Measurements from ENCODE around the gene PTH2R. TPM values are rescaled to one million over a fixed set of nuclear protein-coding genes. Genes with fewer than 3 reads are reported as not detected.

Gene PTH2R
- total and polyA plus RNA-seq, 2 of the 13 experiments (the other 11 are each of a cell fraction or from before 2014, with no cell fraction given) = 0.04 TPM; not detected in 1

DNA sequence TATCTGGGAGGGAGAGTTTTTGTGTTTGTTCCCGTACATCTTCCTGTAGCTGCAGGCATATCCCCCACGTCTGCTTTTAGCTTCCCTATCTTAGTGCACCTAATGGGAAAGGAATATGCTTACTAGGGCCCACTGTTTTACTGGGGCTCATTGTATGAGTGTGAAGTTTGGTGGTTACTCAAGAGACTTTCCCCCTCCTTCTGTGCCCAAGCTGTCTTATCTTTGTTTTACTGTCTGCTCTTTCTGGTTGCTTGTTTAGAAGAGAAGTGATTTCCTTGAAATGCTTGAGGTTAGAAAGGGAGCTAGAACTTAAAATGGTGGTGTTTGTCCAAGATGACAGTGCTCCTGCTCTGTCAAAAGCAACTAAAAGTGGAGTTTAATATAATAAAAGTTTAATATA lies 7.3 kb downstream of the PTH2R start:
- Histone ChIP-seq H3K4me1 (ENCODE audit: insufficient read depth, low read length) (no peaks in the 10 kb centered on the region), H3K9ac (ENCODE audit: insufficient read depth, low read depth, low read length) (no peak overlapping the region), H3K79me2 (ENCODE audit: insufficient read depth, low read length) (no peaks in the 10 kb centered on the region), H3K36me3 (replicated peaks in 1 of 2; ENCODE audit: control insufficient read depth in 1 of 2, insufficient read depth in 2 of 2, low read length in 2 of 2) (no peaks in the 10 kb centered on the region), H3K4me2 (ENCODE audit: low read depth, low read length) (no peak overlapping the region), H3K4me3 (replicated peaks in 1 of 3; ENCODE audit: insufficient read depth in 1 of 3, low read depth in 2 of 3, low read length in 3 of 3) (no peak overlapping the region), H3K9me3 (ENCODE audit: low read length) (no peaks in the 10 kb centered on the region), H2AFZ (ENCODE audit: low read length) (no peak overlapping the region), H3K27me3 (ENCODE audit: control insufficient read depth in 1 of 2, insufficient read depth in 2 of 2, low read length in 2 of 2) (no peaks in the 10 kb centered on the region), H4K20me1 (ENCODE audit: insufficient read depth, low read length) (no peaks in the 10 kb centered on the region), H3K27ac (ENCODE audit: extremely low read length, insufficient read depth, low read length) (no peak overlapping the region)
- intact Hi-C loops (cut with micrococcal nuclease; ENCODE audit: unreplicated experiment) (no loop called here), in situ Hi-C loops (cut with HindIII; ENCODE audit: extremely low pct_ligation_motif_present, low pct_unique_long_range_greater_than_20kb) (loop anchor here (25.0 kb wide), 1 partner anchor 1548 kb away; no protein-coding TSS in a partner anchor)
- BruUV-seq (replicated peaks) = no TSS peak
- no peak for TF ChIP-seq CCDC6 (CRISPR knock-in tag; IDR thresholded peaks at IDR 0.05)
- TF ChIP-seq ZNF589 (CRISPR knock-in tag; conservative IDR thresholded peaks at IDR 0.05) = no peak
- TF ChIP-seq TEAD3 (CRISPR knock-in tag; optimal IDR thresholded peaks at IDR 0.05; ENCODE audit: borderline replicate concordance) = no peak
- no peak for TF ChIP-seq ZNF768 (CRISPR knock-in tag; IDR thresholded peaks at IDR 0.05)
- no peak for TF ChIP-seq XRCC5 (optimal IDR thresholded peaks at IDR 0.05; ENCODE audit: low read length)
- TF ChIP-seq ZNF33B (CRISPR knock-in tag; IDR thresholded peaks at IDR 0.05) = no peak
- TF ChIP-seq ZFAT (CRISPR knock-in tag; conservative IDR thresholded peaks at IDR 0.05) = no peak
- TF ChIP-seq ZNF749 (CRISPR knock-in tag; IDR thresholded peaks at IDR 0.05; ENCODE audit: borderline replicate concordance) = no peak
- TF ChIP-seq KLF16 (CRISPR knock-in tag; IDR thresholded peaks at IDR 0.05) = no peak
- TF ChIP-seq RFX5 (IDR thresholded peaks at IDR 0.05; ENCODE audit: low read depth, low read length) = no peak
- FAIRE-seq = no peak
- CTCF ChIA-PET (ENCODE audit: low intra/inter-chr PET ratio, low total read pairs) = no interaction called here
- POLR2A ChIA-PET = no interaction called here
- no peak for ATAC-seq
- 0% methylated on average over 2 of the region's 2 CpGs for WGBS (ENCODE audit: low lambda C conversion rate)
- DNase-seq (ENCODE audit: low spot score) = no peak

DNA sequence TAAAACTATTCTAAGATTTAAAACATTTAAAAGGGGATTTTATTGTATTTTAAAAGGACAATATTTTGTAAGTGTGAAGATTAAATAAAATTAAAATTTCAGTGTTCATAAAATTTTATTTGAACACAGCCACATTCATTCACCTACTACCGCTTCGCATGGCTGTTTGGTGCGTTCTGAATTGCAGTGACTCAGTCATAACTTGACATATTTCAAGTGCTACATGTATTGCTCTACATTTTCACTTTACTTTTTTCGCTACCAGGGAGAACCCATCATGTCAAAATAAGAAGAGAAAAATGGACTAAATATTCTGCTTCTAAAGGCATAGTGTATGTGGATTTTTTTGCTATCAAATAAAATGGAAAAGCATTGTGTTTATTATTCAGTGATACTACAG lies 8.7 kb downstream of the PTH2R start:
- DNase-seq (ENCODE audit: low spot score) (no peak), ATAC-seq (no peak), FAIRE-seq (no peak)
- H3K79me2 ChIP-seq (ENCODE audit: insufficient read depth, low read length) = no peaks in the 10 kb centered on the region
- H3K9me3 ChIP-seq (ENCODE audit: low read length) = no peaks in the 10 kb centered on the region
- intact Hi-C loops (cut with micrococcal nuclease; ENCODE audit: unreplicated experiment) (no loop called here), in situ Hi-C loops (cut with HindIII; ENCODE audit: extremely low pct_ligation_motif_present, low pct_unique_long_range_greater_than_20kb) (loop anchor here (25.0 kb wide), 1 partner anchor 1547 kb away; no protein-coding TSS in a partner anchor)
- ChIA-PET POLR2A (no interaction called here), CTCF (ENCODE audit: low intra/inter-chr PET ratio, low total read pairs) (no interaction called here)
- H4K20me1 ChIP-seq (ENCODE audit: insufficient read depth, low read length) = no peaks in the 10 kb centered on the region
- no peaks in the 10 kb centered on the region for H3K36me3 ChIP-seq (replicated peaks in 1 of 2; ENCODE audit: control insufficient read depth in 1 of 2, insufficient read depth in 2 of 2, low read length in 2 of 2)
- no peaks in the 10 kb centered on the region for H3K4me1 ChIP-seq (ENCODE audit: insufficient read depth, low read length)
- no TSS peak for BruUV-seq (replicated peaks)
- H3K4me2 ChIP-seq (ENCODE audit: low read depth, low read length) = no peak overlapping the region
- H3K27ac ChIP-seq (ENCODE audit: extremely low read length, insufficient read depth, low read length) = no peak overlapping the region
- no peak overlapping the region for H2AFZ ChIP-seq (ENCODE audit: low read length)
- no peak overlapping the region for H3K9ac ChIP-seq (ENCODE audit: insufficient read depth, low read depth, low read length)
- no peak overlapping the region for H3K4me3 ChIP-seq (replicated peaks in 1 of 3; ENCODE audit: insufficient read depth in 1 of 3, low read depth in 2 of 3, low read length in 3 of 3)
- WGBS (ENCODE audit: low lambda C conversion rate) = 53% methylated on average over 4 of the region's 4 CpGs
- no peaks in the 10 kb centered on the region for H3K27me3 ChIP-seq (ENCODE audit: control insufficient read depth in 1 of 2, insufficient read depth in 2 of 2, low read length in 2 of 2)
- no peak for TF ChIP-seq ZNF331 (CRISPR knock-in tag; IDR thresholded peaks at IDR 0.05)
- TF ChIP-seq, protein P1, sequence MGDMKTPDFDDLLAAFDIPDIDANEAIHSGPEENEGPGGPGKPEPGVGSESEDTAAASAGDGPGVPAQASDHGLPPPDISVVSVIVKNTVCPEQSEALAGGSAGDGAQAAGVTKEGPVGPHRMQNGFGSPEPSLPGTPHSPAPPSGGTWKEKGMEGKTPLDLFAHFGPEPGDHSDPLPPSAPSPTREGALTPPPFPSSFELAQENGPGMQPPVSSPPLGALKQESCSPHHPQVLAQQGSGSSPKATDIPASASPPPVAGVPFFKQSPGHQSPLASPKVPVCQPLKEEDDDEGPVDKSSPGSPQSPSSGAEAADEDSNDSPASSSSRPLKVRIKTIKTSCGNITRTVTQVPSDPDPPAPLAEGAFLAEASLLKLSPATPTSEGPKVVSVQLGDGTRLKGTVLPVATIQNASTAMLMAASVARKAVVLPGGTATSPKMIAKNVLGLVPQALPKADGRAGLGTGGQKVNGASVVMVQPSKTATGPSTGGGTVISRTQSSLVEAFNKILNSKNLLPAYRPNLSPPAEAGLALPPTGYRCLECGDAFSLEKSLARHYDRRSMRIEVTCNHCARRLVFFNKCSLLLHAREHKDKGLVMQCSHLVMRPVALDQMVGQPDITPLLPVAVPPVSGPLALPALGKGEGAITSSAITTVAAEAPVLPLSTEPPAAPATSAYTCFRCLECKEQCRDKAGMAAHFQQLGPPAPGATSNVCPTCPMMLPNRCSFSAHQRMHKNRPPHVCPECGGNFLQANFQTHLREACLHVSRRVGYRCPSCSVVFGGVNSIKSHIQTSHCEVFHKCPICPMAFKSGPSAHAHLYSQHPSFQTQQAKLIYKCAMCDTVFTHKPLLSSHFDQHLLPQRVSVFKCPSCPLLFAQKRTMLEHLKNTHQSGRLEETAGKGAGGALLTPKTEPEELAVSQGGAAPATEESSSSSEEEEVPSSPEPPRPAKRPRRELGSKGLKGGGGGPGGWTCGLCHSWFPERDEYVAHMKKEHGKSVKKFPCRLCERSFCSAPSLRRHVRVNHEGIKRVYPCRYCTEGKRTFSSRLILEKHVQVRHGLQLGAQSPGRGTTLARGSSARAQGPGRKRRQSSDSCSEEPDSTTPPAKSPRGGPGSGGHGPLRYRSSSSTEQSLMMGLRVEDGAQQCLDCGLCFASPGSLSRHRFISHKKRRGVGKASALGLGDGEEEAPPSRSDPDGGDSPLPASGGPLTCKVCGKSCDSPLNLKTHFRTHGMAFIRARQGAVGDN (CRISPR knock-in tag; IDR thresholded peaks at IDR 0.05) = no peak
- no peak for TF ChIP-seq MED1 (CRISPR knock-in tag; IDR thresholded peaks at IDR 0.05)
- no peak for TF ChIP-seq ISX (CRISPR knock-in tag; conservative IDR thresholded peaks at IDR 0.05)
- no peak for TF ChIP-seq AGO2 (optimal IDR thresholded peaks at IDR 0.05; ENCODE audit: low read depth, low read length)

Data from HepG2 (cell line).